HUES6 (cell line): ENCODE results near the gene CHD2.

Source experiments
- H3K27ac ChIP-seq: 2 replicates; pipeline ENCODE4 v1.7.0; 2013; ENCODE audit warnings: low read depth, mild to moderate bottlenecking, low read length, inconsistent platforms
- H3K27me3 ChIP-seq: 2 replicates; pipeline ENCODE4 v1.6.1; 2013; ENCODE audit warnings: low read length; ENCODE audit not compliant: control insufficient read depth, insufficient read depth
- H3K36me3 ChIP-seq: 2 replicates; pipeline ENCODE4 v1.6.1; 2013; ENCODE audit warnings: low read length; ENCODE audit not compliant: control insufficient read depth, insufficient read depth
- H3K4me1 ChIP-seq: 2 replicates; pipeline ENCODE4 v1.6.1; 2013; ENCODE audit warnings: low read length; ENCODE audit not compliant: control insufficient read depth, insufficient read depth
- H3K4me3 ChIP-seq: 2 replicates; pipeline ENCODE4 v1.5.1; 2013; ENCODE audit warnings: low read depth, low read length
- H3K9ac ChIP-seq: one replicate; pipeline ENCODE4 v1.6.1; 2013; ENCODE audit warnings: mild to moderate bottlenecking, low read length
- H3K9me3 ChIP-seq: 2 replicates; pipeline ENCODE4 v1.6.1; 2013; ENCODE audit warnings: low read depth, low read length; ENCODE audit not compliant: control insufficient read depth, insufficient read depth

CHD2 gene

GRCh38 chr15:92934716-92935115 is 34.6 kb downstream of the CHD2 start:
- Histone ChIP-seq H3K9ac (no peak overlapping the region), H3K9me3 (no peaks in the 10 kb centered on the region), H3K4me3 (no peak overlapping the region), H3K4me1 (peaks cover 8% of the 10 kb centered on the region; the same call in 1 of the 2 replicates), H3K27me3 (no peaks in the 10 kb centered on the region), H3K27ac (no peak overlapping the region), H3K36me3 (peaks cover 95% of the 10 kb centered on the region)

GRCh38 chr15:92936138-92936537 is 36.0 kb downstream of the CHD2 start:
- peaks cover 92% of the 10 kb centered on the region for H3K36me3 ChIP-seq
- no peaks in the 10 kb centered on the region for H3K27me3 ChIP-seq
- no peak overlapping the region for H3K9ac ChIP-seq
- no peak overlapping the region; the same call in 1 of the 2 replicates for H3K27ac ChIP-seq
- H3K9me3 ChIP-seq: no peaks in the 10 kb centered on the region
- H3K4me3 ChIP-seq: no peak overlapping the region
- no peaks in the 10 kb centered on the region for H3K4me1 ChIP-seq

- H3K36me3 ChIP-seq: peaks cover 93% of the 10 kb centered on the region
- H3K9me3 ChIP-seq: no peaks in the 10 kb centered on the region
- H3K4me1 ChIP-seq: no peaks in the 10 kb centered on the region
- no peak overlapping the region for H3K4me3 ChIP-seq
- H3K27me3 ChIP-seq: no peaks in the 10 kb centered on the region
- no peak overlapping the region for H3K9ac ChIP-seq
- 0 out of 2 replicates have a peak overlapping the region, but pooled peaks have one; percentile 14 for H3K27ac ChIP-seq
Observed at GRCh38 chr15:92936693-92937092, 36.6 kb downstream of the CHD2 start.

GRCh38 chr15:92937901-92938300 is 37.8 kb downstream of the CHD2 start:
- Histone ChIP-seq H3K9ac (no peak overlapping the region), H3K9me3 (no peaks in the 10 kb centered on the region), H3K27me3 (no peaks in the 10 kb centered on the region), H3K4me3 (no peak overlapping the region), H3K36me3 (peaks cover 95% of the 10 kb centered on the region), H3K27ac (no peak overlapping the region), H3K4me1 (no peaks in the 10 kb centered on the region)

- Histone ChIP-seq H3K36me3 (peaks cover 95% of the 10 kb centered on the region), H3K4me1 (no peaks in the 10 kb centered on the region), H3K4me3 (no peak overlapping the region), H3K27me3 (no peaks in the 10 kb centered on the region), H3K9ac (no peak overlapping the region), H3K9me3 (no peaks in the 10 kb centered on the region), H3K27ac (no peak overlapping the region)
Observed at GRCh38 chr15:92938387-92938786, 38.3 kb downstream of the CHD2 start.

- Histone ChIP-seq H3K27me3 (no peaks in the 10 kb centered on the region), H3K9ac (no peak overlapping the region), H3K4me3 (no peak overlapping the region), H3K4me1 (no peaks in the 10 kb centered on the region), H3K27ac (no peak overlapping the region), H3K36me3 (peaks cover 96% of the 10 kb centered on the region), H3K9me3 (peaks cover 1% of the 10 kb centered on the region; the same call in 1 of the 2 replicates)
Observed at GRCh38 chr15:92941668-92942067, 41.5 kb downstream of the CHD2 start.

GRCh38 chr15:92942706-92943105 is 42.6 kb downstream of the CHD2 start:
- H3K27me3 ChIP-seq: no peaks in the 10 kb centered on the region
- H3K9me3 ChIP-seq: peaks cover 12% of the 10 kb centered on the region
- H3K9ac ChIP-seq: no peak overlapping the region
- no peak overlapping the region for H3K27ac ChIP-seq
- H3K4me3 ChIP-seq: no peak overlapping the region
- H3K4me1 ChIP-seq: no peaks in the 10 kb centered on the region
- peaks cover 96% of the 10 kb centered on the region for H3K36me3 ChIP-seq

GRCh38 chr15:92943581-92943980 is 43.5 kb downstream of the CHD2 start:
- Histone ChIP-seq H3K4me1 (no peaks in the 10 kb centered on the region), H3K27me3 (no peaks in the 10 kb centered on the region), H3K9ac (no peak overlapping the region), H3K9me3 (peaks cover 20% of the 10 kb centered on the region), H3K27ac (no peak overlapping the region), H3K4me3 (no peak overlapping the region), H3K36me3 (peaks cover 96% of the 10 kb centered on the region)

GRCh38 chr15:92944946-92945521 is 44.9 kb downstream of the CHD2 start:
- Histone ChIP-seq H3K4me1 (no peaks in the 10 kb centered on the region), H3K4me3 (no peak overlapping the region), H3K27ac (no peak overlapping the region), H3K36me3 (peaks cover 96% of the 10 kb centered on the region), H3K9ac (no peak overlapping the region), H3K9me3 (peaks cover 34% of the 10 kb centered on the region), H3K27me3 (no peaks in the 10 kb centered on the region)

- H3K27me3 ChIP-seq: no peaks in the 10 kb centered on the region
- no peak overlapping the region for H3K9ac ChIP-seq
- H3K4me3 ChIP-seq: no peak overlapping the region
- peaks cover 100% of the 10 kb centered on the region for H3K36me3 ChIP-seq
- H3K27ac ChIP-seq: no peak overlapping the region
- peaks cover 37% of the 10 kb centered on the region for H3K9me3 ChIP-seq
- H3K4me1 ChIP-seq: no peaks in the 10 kb centered on the region
Observed at GRCh38 chr15:92947071-92947730, 47.1 kb downstream of the CHD2 start.

- Histone ChIP-seq H3K9me3 (peaks cover 37% of the 10 kb centered on the region), H3K4me1 (no peaks in the 10 kb centered on the region), H3K27ac (peak overlapping the region; percentile 37; the same call in 1 of the 2 replicates), H3K27me3 (no peaks in the 10 kb centered on the region), H3K4me3 (no peak overlapping the region), H3K9ac (no peak overlapping the region), H3K36me3 (peaks cover 100% of the 10 kb centered on the region)
Observed at GRCh38 chr15:92949604-92950249, 49.6 kb downstream of the CHD2 start.
